H9 (cell line): ENCODE measurements around the gene ZPR1. TPM values are rescaled to one million over a fixed set of nuclear protein-coding genes. Genes with fewer than 3 reads are reported as not detected.

Experiments
- DNase-seq: peaks from one replicate; pipeline ENCODE4 v3.0.0-alpha.2; 2017
- H2AFZ ChIP-seq: one replicate; pipeline ENCODE4 v1.6.1; 2013; ENCODE audit warnings: mild to moderate bottlenecking, low read length, control low read depth, moderate library complexity
- H2AK5ac ChIP-seq: 2 replicates; pipeline ENCODE4 v1.6.1; 2013; ENCODE audit warnings: low read length, control low read depth, mixed read lengths; ENCODE audit not compliant: insufficient read length
- H2BK120ac ChIP-seq: one replicate; pipeline ENCODE4 v1.6.1; 2013; ENCODE audit warnings: low read depth, mild to moderate bottlenecking, low read length, control low read depth, inconsistent platforms; ENCODE audit not compliant: poor library complexity, severe bottlenecking
- H2BK12ac ChIP-seq: 2 replicates; pipeline ENCODE4 v1.6.1; 2013; ENCODE audit warnings: low read length, control low read depth, mixed read lengths, low read depth; ENCODE audit not compliant: insufficient read length
- H2BK15ac ChIP-seq: 2 replicates; pipeline ENCODE4 v1.6.1; 2013; ENCODE audit warnings: low read depth, low read length, control low read depth
- H2BK20ac ChIP-seq: one replicate; pipeline ENCODE4 v1.6.1; 2013; ENCODE audit warnings: low read depth, mild to moderate bottlenecking, low read length, control low read depth, inconsistent platforms; ENCODE audit not compliant: poor library complexity, severe bottlenecking
- H2BK5ac ChIP-seq: 2 replicates; pipeline ENCODE4 v1.6.1; 2013; ENCODE audit warnings: low read length, control low read depth, mixed read lengths; ENCODE audit not compliant: insufficient read length
- H3K14ac ChIP-seq: 2 replicates; pipeline ENCODE4 v1.6.1; 2013; ENCODE audit warnings: low read length, control low read depth; ENCODE audit not compliant: insufficient read depth
- H3K18ac ChIP-seq: 2 replicates; pipeline ENCODE4 v1.6.1; 2013; ENCODE audit warnings: low read depth, mild to moderate bottlenecking, mixed read lengths, low read length, control low read depth; ENCODE audit not compliant: insufficient read length
- H3K23ac ChIP-seq: 2 replicates; pipeline ENCODE4 v1.6.1; 2013; ENCODE audit warnings: low read length, control low read depth, mixed read lengths, low read depth; ENCODE audit not compliant: insufficient read length
- H3K23me2 ChIP-seq: 2 replicates; pipeline ENCODE4 v1.6.1; 2013; ENCODE audit warnings: low read depth, mild to moderate bottlenecking, mixed read lengths, low read length, control low read depth; ENCODE audit not compliant: insufficient read length, poor library complexity, severe bottlenecking
- H3K27ac ChIP-seq: 2 replicates; pipeline ENCODE4 v1.5.1; 2013; ENCODE audit warnings: low read length, control low read depth, mixed read lengths, low read depth; ENCODE audit not compliant: insufficient read length
- H3K27me3 ChIP-seq: 2 replicates; pipeline ENCODE4 v1.6.1; 2013; ENCODE audit warnings: low read length, control low read depth, inconsistent platforms; ENCODE audit not compliant: insufficient read depth
- H3K4ac ChIP-seq: 2 replicates; pipeline ENCODE4 v1.6.1; 2013; ENCODE audit warnings: low read depth, mild to moderate bottlenecking, control low read depth, inconsistent platforms, low read length, moderate library complexity
- H3K4me1 ChIP-seq: 2 replicates; pipeline ENCODE4 v1.6.1; 2013; ENCODE audit warnings: low read length, control low read depth, inconsistent platforms; ENCODE audit not compliant: insufficient read depth
- H3K4me2 ChIP-seq: 2 replicates; pipeline ENCODE4 v1.6.1; 2013; ENCODE audit warnings: low read length, control low read depth, mixed read lengths; ENCODE audit not compliant: insufficient read length, insufficient read depth
- H3K56ac ChIP-seq: 2 replicates; pipeline ENCODE4 v1.6.1; 2013; ENCODE audit warnings: low read depth, mild to moderate bottlenecking, mixed read lengths, low read length, control low read depth; ENCODE audit not compliant: insufficient read length
- H3K79me1 ChIP-seq: 2 replicates; pipeline ENCODE4 v1.6.1; 2013; ENCODE audit warnings: low read depth, mild to moderate bottlenecking, moderate library complexity, low read length, control low read depth, inconsistent platforms; ENCODE audit not compliant: insufficient read depth, poor library complexity, severe bottlenecking
- H3K79me2 ChIP-seq: 2 replicates; pipeline ENCODE4 v1.6.1; 2013; ENCODE audit warnings: low read length, control low read depth, inconsistent platforms; ENCODE audit not compliant: insufficient read depth
- H3K9ac ChIP-seq: 2 replicates; pipeline ENCODE4 v1.6.1; 2013; ENCODE audit warnings: low read length, control low read depth, mixed read lengths; ENCODE audit not compliant: insufficient read length; ENCODE audit errors: extremely low read depth
- H3K9me3 ChIP-seq: one replicate; pipeline ENCODE4 v1.6.1; 2013; ENCODE audit warnings: low read depth, low read length, inconsistent platforms; ENCODE audit not compliant: control insufficient read depth
- H3T11ph ChIP-seq: one replicate; pipeline ENCODE4 v1.6.1; 2013; ENCODE audit warnings: mild to moderate bottlenecking, low read length, control low read depth, inconsistent platforms
- H4K20me1 ChIP-seq: one replicate; pipeline ENCODE4 v1.6.1; 2013; ENCODE audit not compliant: control insufficient read depth, insufficient read length, insufficient read depth
- H4K5ac ChIP-seq: 2 replicates; pipeline ENCODE4 v1.6.1; 2013; ENCODE audit warnings: low read depth, mild to moderate bottlenecking, mixed read lengths, low read length, control low read depth; ENCODE audit not compliant: insufficient read length
- H4K8ac ChIP-seq: replicated peaks from 2 replicates; pipeline ENCODE4 v1.6.1; 2013; ENCODE audit warnings: low read length, control low read depth, mixed read lengths, low read depth; ENCODE audit not compliant: insufficient read length
- H4K91ac ChIP-seq: 2 replicates; pipeline ENCODE4 v1.6.1; 2013; ENCODE audit warnings: low read depth, mild to moderate bottlenecking, moderate library complexity, mixed read lengths, low read length, control low read depth; ENCODE audit not compliant: insufficient read length
- H3K27ac Mint-ChIP-seq, 3 experiments: 2 replicates in 2 of 3; 3 replicates in 1 of 3; pipeline ENCODE4 v1.8.0; 2020 to 2021; ENCODE audit warnings: mixed read lengths in 3 of 3, mild to moderate bottlenecking in 1 of 3, moderate library complexity in 1 of 3
- H3K27me3 Mint-ChIP-seq: 2 replicates; pipeline ENCODE4 v1.8.0; 2021; ENCODE audit warnings: low read depth, mild to moderate bottlenecking, moderate library complexity, mixed read lengths
- H3K36me3 Mint-ChIP-seq, 3 experiments: 2 replicates in 2 of 3; 3 replicates in 1 of 3; pipeline ENCODE4 v1.8.0; 2020 to 2021; ENCODE audit warnings: low read depth in 3 of 3, mixed read lengths in 3 of 3; ENCODE audit not compliant: insufficient read depth in 1 of 3
- H3K4me1 Mint-ChIP-seq, 2 experiments: 2 replicates each; pipeline ENCODE4 v1.8.0; 2020; ENCODE audit warnings: mixed read lengths in 2 of 2
- H3K4me3 Mint-ChIP-seq, 2 experiments: 2 replicates in 1 of 2; 3 replicates in 1 of 2; pipeline ENCODE4 v1.8.0; 2020 to 2021; ENCODE audit warnings: mild to moderate bottlenecking in 2 of 2, mixed read lengths in 2 of 2, moderate library complexity in 1 of 2
- H3K9me3 Mint-ChIP-seq, 2 experiments: 2 replicates in 1 of 2; 3 replicates in 1 of 2; pipeline ENCODE4 v1.8.0; 2020; ENCODE audit warnings: mild to moderate bottlenecking in 2 of 2, mixed read lengths in 2 of 2, moderate library complexity in 1 of 2
- WGBS: extraction: QIAGEN DNeasy Blood & Tissue Kit; methylation state at CpG from one replicate; pipeline ENCODE4 v1.1.7; 2013; ENCODE audit warnings: missing lambda C conversion rate, low lambda C conversion rate, mixed read lengths; ENCODE audit not compliant: insufficient read length; ENCODE audit errors: extremely low coverage; 5-methylcytosine and 5-hydroxymethylcytosine counted together
- total RNA-seq: library from RNA; stranded (reverse); gene quantifications from 2 replicates; pipeline ENCODE4 v1.2.1, GENCODE V29; 2021
- TF ChIP-seq, protein P1 (sequence below): fragments of 200-600 bp; sonication (generic); conservative IDR thresholded peaks from 3 replicates; pipeline ENCODE4 v1.8.0; 2021; ENCODE audit warnings: antibody characterized with exemption, mild to moderate bottlenecking

ZPR1 gene
- total RNA-seq, 1 experiment from 2014 or later: 82.0 TPM

DNA sequence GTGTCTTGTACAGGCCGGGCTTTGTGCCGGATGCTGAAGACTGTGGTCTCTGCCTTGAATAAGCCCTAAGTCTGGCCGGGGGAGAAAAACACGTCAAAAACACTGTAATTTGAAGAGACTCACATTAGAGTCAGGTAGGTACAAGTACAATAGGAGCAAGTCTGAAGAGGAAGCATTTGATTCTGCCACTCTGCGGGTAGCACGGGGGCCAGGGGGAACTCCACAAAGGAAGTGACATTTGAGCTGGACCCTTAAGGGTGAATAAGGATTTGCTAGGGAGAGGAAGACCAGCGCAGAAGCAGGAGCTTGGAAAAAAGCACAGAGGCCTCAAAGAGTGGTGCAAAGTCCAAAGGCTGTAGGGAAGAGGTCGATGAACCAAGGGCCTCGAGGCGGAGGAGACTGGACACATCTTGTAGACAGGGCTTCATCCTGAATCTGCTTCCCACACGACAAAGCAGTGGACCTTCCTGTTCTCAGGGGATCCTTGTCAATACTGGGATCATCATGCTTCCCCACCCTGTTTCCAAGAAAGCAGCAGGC, 53.8 kb downstream of the ZPR1 start:
- H2AK5ac ChIP-seq: no peak overlapping the region
- no peak overlapping the region for H4K5ac ChIP-seq
- no peak overlapping the region for H3K23ac ChIP-seq
- Mint-ChIP-seq H3K27me3 (peaks cover 3% of the 10 kb centered on the region; the same call in 1 of the 2 replicates), H3K9me3 (no peaks in the 10 kb centered on the region; a peak in 1 of 5 replicates), H3K4me3 (no peak overlapping the region), H3K27ac (peak overlapping the region in 1 of 3 experiments; percentile 26; a peak in 1 of 7 replicates), H3K36me3 (no peaks in the 10 kb centered on the region), H3K4me1 (peaks cover 30 to 35% of the 10 kb centered on the region in 2 experiments)
- H4K20me1 ChIP-seq: no peaks in the 10 kb centered on the region
- H2BK120ac ChIP-seq: no peak overlapping the region
- TF ChIP-seq, protein P1, sequence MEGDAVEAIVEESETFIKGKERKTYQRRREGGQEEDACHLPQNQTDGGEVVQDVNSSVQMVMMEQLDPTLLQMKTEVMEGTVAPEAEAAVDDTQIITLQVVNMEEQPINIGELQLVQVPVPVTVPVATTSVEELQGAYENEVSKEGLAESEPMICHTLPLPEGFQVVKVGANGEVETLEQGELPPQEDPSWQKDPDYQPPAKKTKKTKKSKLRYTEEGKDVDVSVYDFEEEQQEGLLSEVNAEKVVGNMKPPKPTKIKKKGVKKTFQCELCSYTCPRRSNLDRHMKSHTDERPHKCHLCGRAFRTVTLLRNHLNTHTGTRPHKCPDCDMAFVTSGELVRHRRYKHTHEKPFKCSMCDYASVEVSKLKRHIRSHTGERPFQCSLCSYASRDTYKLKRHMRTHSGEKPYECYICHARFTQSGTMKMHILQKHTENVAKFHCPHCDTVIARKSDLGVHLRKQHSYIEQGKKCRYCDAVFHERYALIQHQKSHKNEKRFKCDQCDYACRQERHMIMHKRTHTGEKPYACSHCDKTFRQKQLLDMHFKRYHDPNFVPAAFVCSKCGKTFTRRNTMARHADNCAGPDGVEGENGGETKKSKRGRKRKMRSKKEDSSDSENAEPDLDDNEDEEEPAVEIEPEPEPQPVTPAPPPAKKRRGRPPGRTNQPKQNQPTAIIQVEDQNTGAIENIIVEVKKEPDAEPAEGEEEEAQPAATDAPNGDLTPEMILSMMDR: no peak
- no peak overlapping the region for H4K91ac ChIP-seq
- H3K9ac ChIP-seq: no peak overlapping the region
- H4K8ac ChIP-seq: no peak overlapping the region
- H2BK5ac ChIP-seq: no peak overlapping the region
- H2BK12ac ChIP-seq: no peak overlapping the region
- H3K27me3 ChIP-seq: no peaks in the 10 kb centered on the region; the same call in 1 of the 2 replicates
- no peak overlapping the region for H2BK20ac ChIP-seq
- H3K4me1 ChIP-seq: no peaks in the 10 kb centered on the region; the same call in 1 of the 2 replicates
- no peak overlapping the region for H3K18ac ChIP-seq
- no peak overlapping the region for H3T11ph ChIP-seq
- H2AFZ ChIP-seq: no peak overlapping the region
- WGBS: no CpG with 5 or more reads among the region's 11 CpGs
- H3K56ac ChIP-seq: no peak overlapping the region
- H3K4ac ChIP-seq: no peak overlapping the region
- DNase-seq: no peak
- H3K27ac ChIP-seq: no peak overlapping the region
- no peaks in the 10 kb centered on the region for H3K79me2 ChIP-seq
- no peaks in the 10 kb centered on the region for H3K79me1 ChIP-seq
- no peak overlapping the region; the same call in 1 of the 2 replicates for H3K14ac ChIP-seq
- no peak overlapping the region for H3K4me2 ChIP-seq
- peaks cover 4% of the 10 kb centered on the region for H3K23me2 ChIP-seq
- no peak overlapping the region for H2BK15ac ChIP-seq
- H3K9me3 ChIP-seq: no peaks in the 10 kb centered on the region
